Measurements from ENCODE around the gene ARHGAP24. TPM values are rescaled to one million over a fixed set of nuclear protein-coding genes. Genes with fewer than 3 reads are reported as not detected.

The ARHGAP24 gene
- total and polyA plus RNA-seq, 2 of the 13 experiments (the other 11 are each of a cell fraction or from before 2014, with no cell fraction given) = 0.07 to 0.55 TPM

GRCh38 chr4:85722807-85723206 is 247.9 kb downstream of the ARHGAP24 start:
- H3K9ac ChIP-seq (ENCODE audit: insufficient read depth, low read depth, low read length) = no peak overlapping the region
- DNase-seq (ENCODE audit: low spot score) = no peak
- POLR2A ChIA-PET = no interaction called here

More at GRCh38 chr4:85722807-85723206, 247.9 kb downstream of the ARHGAP24 start:
- Histone ChIP-seq H3K27me3 (ENCODE audit: control insufficient read depth in 1 of 2, insufficient read depth in 2 of 2, low read length in 2 of 2) (no peaks in the 10 kb centered on the region), H3K4me2 (ENCODE audit: low read depth, low read length) (no peak overlapping the region), H3K36me3 (replicated peaks in 1 of 2; ENCODE audit: control insufficient read depth in 1 of 2, insufficient read depth in 2 of 2, low read length in 2 of 2) (no peaks in the 10 kb centered on the region), H3K4me1 (ENCODE audit: insufficient read depth, low read length) (no peaks in the 10 kb centered on the region), H4K20me1 (ENCODE audit: insufficient read depth, low read length) (no peaks in the 10 kb centered on the region), H3K79me2 (ENCODE audit: insufficient read depth, low read length) (no peaks in the 10 kb centered on the region), H2AFZ (ENCODE audit: low read length) (no peak overlapping the region), H3K9me3 (ENCODE audit: low read length) (no peaks in the 10 kb centered on the region), H3K4me3 (replicated peaks in 1 of 3; ENCODE audit: insufficient read depth in 1 of 3, low read depth in 2 of 3, low read length in 3 of 3) (no peak overlapping the region), H3K27ac (ENCODE audit: extremely low read length, insufficient read depth, low read length) (no peak overlapping the region)
- intact Hi-C loops (cut with micrococcal nuclease; ENCODE audit: unreplicated experiment) = no loop called here
- no peak for ATAC-seq
- CTCF ChIA-PET (ENCODE audit: low intra/inter-chr PET ratio, low total read pairs) = no interaction called here
- WGBS (ENCODE audit: low lambda C conversion rate) = 41% methylated on average over 2 of the region's 2 CpGs
- in situ Hi-C loops (cut with HindIII; ENCODE audit: extremely low pct_ligation_motif_present, low pct_unique_long_range_greater_than_20kb) = no loop called here
- TF ChIP-seq, protein P1, sequence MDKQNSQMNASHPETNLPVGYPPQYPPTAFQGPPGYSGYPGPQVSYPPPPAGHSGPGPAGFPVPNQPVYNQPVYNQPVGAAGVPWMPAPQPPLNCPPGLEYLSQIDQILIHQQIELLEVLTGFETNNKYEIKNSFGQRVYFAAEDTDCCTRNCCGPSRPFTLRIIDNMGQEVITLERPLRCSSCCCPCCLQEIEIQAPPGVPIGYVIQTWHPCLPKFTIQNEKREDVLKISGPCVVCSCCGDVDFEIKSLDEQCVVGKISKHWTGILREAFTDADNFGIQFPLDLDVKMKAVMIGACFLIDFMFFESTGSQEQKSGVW (CRISPR knock-in tag; IDR thresholded peaks at IDR 0.05; ENCODE audit: borderline replicate concordance) = no peak
- TF ChIP-seq EED (CRISPR knock-in tag; IDR thresholded peaks at IDR 0.05) = no peak
- no peak for TF ChIP-seq TRIM24 (CRISPR knock-in tag; IDR thresholded peaks at IDR 0.05)
- no peak for TF ChIP-seq ZNF678 (CRISPR knock-in tag; IDR thresholded peaks at IDR 0.05)
- no peak for TF ChIP-seq ZNF562 (CRISPR knock-in tag; IDR thresholded peaks at IDR 0.05; ENCODE audit: borderline replicate concordance)
- no peak for TF ChIP-seq MBNL3 (CRISPR knock-in tag; conservative IDR thresholded peaks at IDR 0.05)
- TF ChIP-seq GFI1 (CRISPR knock-in tag; IDR thresholded peaks at IDR 0.05; ENCODE audit: borderline replicate concordance) = no peak
- no peak for TF ChIP-seq TRIM22 (IDR thresholded peaks at IDR 0.05)
- TF ChIP-seq, protein P2, sequence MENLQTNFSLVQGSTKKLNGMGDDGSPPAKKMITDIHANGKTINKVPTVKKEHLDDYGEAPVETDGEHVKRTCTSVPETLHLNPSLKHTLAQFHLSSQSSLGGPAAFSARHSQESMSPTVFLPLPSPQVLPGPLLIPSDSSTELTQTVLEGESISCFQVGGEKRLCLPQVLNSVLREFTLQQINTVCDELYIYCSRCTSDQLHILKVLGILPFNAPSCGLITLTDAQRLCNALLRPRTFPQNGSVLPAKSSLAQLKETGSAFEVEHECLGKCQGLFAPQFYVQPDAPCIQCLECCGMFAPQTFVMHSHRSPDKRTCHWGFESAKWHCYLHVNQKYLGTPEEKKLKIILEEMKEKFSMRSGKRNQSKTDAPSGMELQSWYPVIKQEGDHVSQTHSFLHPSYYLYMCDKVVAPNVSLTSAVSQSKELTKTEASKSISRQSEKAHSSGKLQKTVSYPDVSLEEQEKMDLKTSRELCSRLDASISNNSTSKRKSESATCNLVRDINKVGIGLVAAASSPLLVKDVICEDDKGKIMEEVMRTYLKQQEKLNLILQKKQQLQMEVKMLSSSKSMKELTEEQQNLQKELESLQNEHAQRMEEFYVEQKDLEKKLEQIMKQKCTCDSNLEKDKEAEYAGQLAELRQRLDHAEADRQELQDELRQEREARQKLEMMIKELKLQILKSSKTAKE (CRISPR knock-in tag; IDR thresholded peaks at IDR 0.05; ENCODE audit: borderline replicate concordance) = no peak
- no peak for FAIRE-seq
- no TSS peak for BruUV-seq (replicated peaks)

Measured in HepG2 (cell line).